ENCODE measurements around the gene AMN.
"Not testable (repeated sequence)": the region's sequence is repeated elsewhere in the genome, so short reads cannot be mapped to it uniquely, and the experiment has no call there.

AMN gene

GRCh38 chr14:102922490-102923200, at the start of gene AMN:
TSS of gene AMN (plus strand) at chr14:102922663. CDS start at chr14:102922689, 26 bp downstream.
- no peak for DNase-seq (ENCODE audit: low spot score)

- no peak for DNase-seq (ENCODE audit: low spot score)
Measured at GRCh38 chr14:102873131-102873530, 49.3 kb upstream of the AMN start.

- DNase-seq (ENCODE audit: low spot score) = no peak
Measured at GRCh38 chr14:102873546-102874061, 48.9 kb upstream of the AMN start.

- DNase-seq (ENCODE audit: low spot score) = no peak
Measured at GRCh38 chr14:102875652-102876051, 46.8 kb upstream of the AMN start.

GRCh38 chr14:102877511-102877910, 45.0 kb upstream of the AMN start:
- not testable (repeated sequence) for DNase-seq (ENCODE audit: low spot score)

GRCh38 chr14:102878174-102878969, 44.1 kb upstream of the AMN start:
- no peak for DNase-seq (ENCODE audit: low spot score)

- no peak for DNase-seq (ENCODE audit: low spot score)
Measured at GRCh38 chr14:102878970-102879460, 43.4 kb upstream of the AMN start.

- no peak for DNase-seq (ENCODE audit: low spot score)
Measured at GRCh38 chr14:102882226-102882906, 40.1 kb upstream of the AMN start.

GRCh38 chr14:102883089-102883541, 39.3 kb upstream of the AMN start:
- DNase-seq (ENCODE audit: low spot score) = no peak

- DNase-seq (ENCODE audit: low spot score) = no peak
Measured at GRCh38 chr14:102883554-102883953, 38.9 kb upstream of the AMN start.

- no peak for DNase-seq (ENCODE audit: low spot score)
Measured at GRCh38 chr14:102885737-102886447, 36.6 kb upstream of the AMN start.

GRCh38 chr14:102888748-102889147, 33.7 kb upstream of the AMN start:
- DNase-seq (ENCODE audit: low spot score) = no peak

GRCh38 chr14:102889615-102890014, 32.8 kb upstream of the AMN start:
- DNase-seq (ENCODE audit: low spot score) = no peak

GRCh38 chr14:102891111-102891510, 31.4 kb upstream of the AMN start:
- no peak for DNase-seq (ENCODE audit: low spot score)

- DNase-seq (ENCODE audit: low spot score) = no peak
Measured at GRCh38 chr14:102891556-102891955, 30.9 kb upstream of the AMN start.

GRCh38 chr14:102892651-102893050, 29.8 kb upstream of the AMN start:
- DNase-seq (ENCODE audit: low spot score) = no peak

GRCh38 chr14:102893452-102893851, 29.0 kb upstream of the AMN start:
- DNase-seq (ENCODE audit: low spot score) = peak; percentile 64

GRCh38 chr14:102896735-102897134, 25.7 kb upstream of the AMN start:
- DNase-seq (ENCODE audit: low spot score) = not testable (repeated sequence)

- DNase-seq (ENCODE audit: low spot score) = no peak
Measured at GRCh38 chr14:102897299-102898027, 25.0 kb upstream of the AMN start.

GRCh38 chr14:102898298-102898697, 24.2 kb upstream of the AMN start:
- no peak for DNase-seq (ENCODE audit: low spot score)
